ENCODE data around the gene KCNIP4. TPM values are rescaled to one million over a fixed set of nuclear protein-coding genes. Genes with fewer than 3 reads are reported as not detected.

KCNIP4 gene
- total and polyA plus RNA-seq, 2 of the 4 experiments (the other 2 are of a cell fraction), result not detected

DNA sequence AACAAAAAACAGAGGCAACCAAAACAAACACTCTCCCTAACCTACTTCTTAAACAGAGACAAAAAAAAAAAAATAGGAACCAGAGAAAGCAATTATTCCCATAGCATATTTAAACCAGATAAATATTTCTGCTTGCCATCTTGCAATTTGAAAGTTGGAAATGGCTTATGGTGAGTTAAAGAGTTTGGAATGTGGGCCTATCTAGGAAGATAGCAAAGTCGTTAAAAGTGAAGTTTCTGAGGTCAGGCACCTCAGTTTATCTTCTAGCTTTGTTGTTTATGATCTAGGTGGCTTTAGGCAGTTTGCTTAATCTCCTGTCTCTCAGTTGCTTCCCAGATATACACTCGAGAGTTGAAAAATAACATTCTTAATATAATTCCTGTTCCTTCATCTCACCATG lies 284.2 kb downstream of the KCNIP4 start:
- Histone ChIP-seq H3K27ac (ENCODE audit: insufficient read depth, low read length) (no peak overlapping the region), H3K9ac (ENCODE audit: low read depth, low read length) (no peak overlapping the region), H3K56ac (ENCODE audit: extremely low read depth, insufficient read depth, low read length) (no peak overlapping the region), H3K18ac (ENCODE audit: low read depth, low read length) (no peak overlapping the region), H3K4me1 (ENCODE audit: control insufficient read depth, insufficient read depth, low read length) (no peaks in the 10 kb centered on the region), H3K36me3 (ENCODE audit: control insufficient read depth, insufficient read depth, low read length) (no peaks in the 10 kb centered on the region), H2BK120ac (ENCODE audit: low read depth, low read length) (no peak overlapping the region), H2BK5ac (ENCODE audit: low read depth, low read length, poor library complexity, severe bottlenecking) (no peak overlapping the region), H3K14ac (replicated peaks; ENCODE audit: low read depth, low read length) (no peak overlapping the region), H4K5ac (ENCODE audit: low read depth, low read length) (no peak overlapping the region), H2BK15ac (ENCODE audit: low read depth, low read length) (no peak overlapping the region), H3K23ac (ENCODE audit: low read depth, low read length) (no peak overlapping the region), H3K9me1 (ENCODE audit: insufficient read depth, low read length) (no peaks in the 10 kb centered on the region), H2AFZ (replicated peaks; ENCODE audit: low read length, poor library complexity) (no peak overlapping the region), H3K4me2 (ENCODE audit: low read depth, low read length) (no peak overlapping the region), H4K20me1 (ENCODE audit: insufficient read depth, low read length) (no peaks in the 10 kb centered on the region), H2BK20ac (ENCODE audit: low read depth, low read length) (no peak overlapping the region), H3K4me3 (ENCODE audit: insufficient read depth, low read depth, low read length) (no peak overlapping the region), H4K91ac (ENCODE audit: insufficient read depth, low read depth, low read length) (no peak overlapping the region), H2AK5ac (ENCODE audit: low read depth, low read length) (no peak overlapping the region), H2AK9ac (replicated peaks; ENCODE audit: low read depth, low read length, poor library complexity) (no peak overlapping the region), H3K27me3 (ENCODE audit: control insufficient read depth, insufficient read depth, low read length) (no peaks in the 10 kb centered on the region), H3K4ac (ENCODE audit: low read depth, low read length) (no peak overlapping the region), H3K9me3 (ENCODE audit: control insufficient read depth, insufficient read depth, low read length) (peaks cover 4% of the 10 kb centered on the region; the same call in 1 of the 2 replicates), H4K8ac (ENCODE audit: low read depth in 2 of 2, low read length in 2 of 2) (no peak overlapping the region), H3K79me1 (ENCODE audit: low read depth in 1 of 2, low read length in 2 of 2) (no peaks in the 10 kb centered on the region)
- no TSS peak for BruUV-seq (replicated peaks)
- dilution Hi-C loops (cut with HindIII; ENCODE audit: low sequenced_read_pairs, unreplicated experiment) (no loop called here), intact Hi-C loops (cut with micrococcal nuclease) (no loop called here), in situ Hi-C loops (cut with MboI; ENCODE audit: low sequenced_read_pairs) (no loop called here)
- POLR2A ChIA-PET (ENCODE audit: unreplicated experiment), result no interaction called here
- TF ChIP-seq MAFK (IDR thresholded peaks at IDR 0.05; ENCODE audit: low read depth, low read length) (no peak), MXI1 (IDR thresholded peaks at IDR 0.05; ENCODE audit: borderline replicate concordance, low read depth, low read length) (no peak), ELK1 (IDR thresholded peaks at IDR 0.05; ENCODE audit: borderline replicate concordance, low read depth, low read length) (no peak), RAD21 (IDR thresholded peaks at IDR 0.05; ENCODE audit: low read length) (no peak), NFE2L2 (IDR thresholded peaks at IDR 0.05; ENCODE audit: low read depth, low read length) (no peak), USF2 (IDR thresholded peaks at IDR 0.05; ENCODE audit: low read depth, low read length) (no peak), FOS (IDR thresholded peaks at IDR 0.05; ENCODE audit: low read depth, low read length) (no peak)
- TF ChIP-seq, protein P1, sequence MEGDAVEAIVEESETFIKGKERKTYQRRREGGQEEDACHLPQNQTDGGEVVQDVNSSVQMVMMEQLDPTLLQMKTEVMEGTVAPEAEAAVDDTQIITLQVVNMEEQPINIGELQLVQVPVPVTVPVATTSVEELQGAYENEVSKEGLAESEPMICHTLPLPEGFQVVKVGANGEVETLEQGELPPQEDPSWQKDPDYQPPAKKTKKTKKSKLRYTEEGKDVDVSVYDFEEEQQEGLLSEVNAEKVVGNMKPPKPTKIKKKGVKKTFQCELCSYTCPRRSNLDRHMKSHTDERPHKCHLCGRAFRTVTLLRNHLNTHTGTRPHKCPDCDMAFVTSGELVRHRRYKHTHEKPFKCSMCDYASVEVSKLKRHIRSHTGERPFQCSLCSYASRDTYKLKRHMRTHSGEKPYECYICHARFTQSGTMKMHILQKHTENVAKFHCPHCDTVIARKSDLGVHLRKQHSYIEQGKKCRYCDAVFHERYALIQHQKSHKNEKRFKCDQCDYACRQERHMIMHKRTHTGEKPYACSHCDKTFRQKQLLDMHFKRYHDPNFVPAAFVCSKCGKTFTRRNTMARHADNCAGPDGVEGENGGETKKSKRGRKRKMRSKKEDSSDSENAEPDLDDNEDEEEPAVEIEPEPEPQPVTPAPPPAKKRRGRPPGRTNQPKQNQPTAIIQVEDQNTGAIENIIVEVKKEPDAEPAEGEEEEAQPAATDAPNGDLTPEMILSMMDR (conservative IDR thresholded peaks at IDR 0.05; ENCODE audit: low read depth, low read length), result no peak
- CTCF ChIA-PET, result interaction anchor here (0.6 to 1.1 kb wide), 2 partner anchors 13 to 35 kb away, joined by 3 to 8 read pairs; no protein-coding TSS in a partner anchor
- ATAC-seq (ENCODE audit: low read depth) (no peak), DNase-seq (no peak)
- no CpG with 5 or more reads among the region's 2 CpGs for WGBS, 2 experiments (ENCODE audit: extremely low coverage in 2 of 2, insufficient read length in 1 of 2)
